HCT116 (cell line): ENCODE results near the gene MIA2. TPM values are rescaled to one million over a fixed set of nuclear protein-coding genes. Genes with fewer than 3 reads are reported as not detected.

ENCODE experiments used
- ATAC-seq: fragments of 200-7000 bp; cut with Tn5 transposase; 2 replicates; pipeline ENCODE4 v1.9.1; 2020; ENCODE audit warnings: mild to moderate bottlenecking, moderate library complexity
- BruUV-seq: library from RNA; stranded (reverse); fragments of 400-500 nt; replicated peaks from 2 replicates; lab custom pipeline; 2021; lab: Mats Ljungman, UMichigan
- CTCF ChIA-PET: fragments of 300-600 bp; sonication (Branson Sonifier 250); formaldehyde crosslinking; loops from one replicate; lab custom pipeline; 2021; ENCODE audit warnings: antibody characterized with exemption; lab: Charles Lee
- POLR2A ChIA-PET: fragments of 300-600, 350-600 bp; sonication (Branson Sonifier 250); formaldehyde crosslinking; loops from one replicate; lab custom pipeline; 2021; ENCODE audit warnings: antibody characterized with exemption; lab: Charles Lee
- RAD21 ChIA-PET, 2 experiments: fragments of 300-600 bp; sonication (Branson Sonifier 250); formaldehyde crosslinking; loops; one replicate each; lab custom pipeline; 2023; ENCODE audit warnings: low total read pairs in 2 of 2; ENCODE audit not compliant: uncharacterized antibody in 2 of 2, unreplicated experiment in 2 of 2, low non-redundant PET in 1 of 2; lab: Charles Lee
- DNase-seq: peaks from one replicate; pipeline ENCODE4 v3.0.0-alpha.2; 2010; ENCODE audit warnings: low read depth, low spot score
- H2AFZ ChIP-seq: fragments of 200-600 bp; shearing (Covaris generic), sonication (generic); 2 replicates; pipeline ENCODE4 v1.6.1; 2017; ENCODE audit warnings: low read depth, mixed run types, mixed read lengths, antibody characterized with exemption, low read length; ENCODE audit not compliant: poor library complexity, severe bottlenecking
- H3K27ac ChIP-seq: 2 replicates; pipeline ENCODE4 v1.5.1; 2012; ENCODE audit warnings: low read depth, low read length
- H3K27me3 ChIP-seq: fragments of 200-600 bp; sonication (generic); 2 replicates; pipeline ENCODE4 v1.6.1; 2016; ENCODE audit warnings: mixed run types, low read length, mixed read lengths; ENCODE audit not compliant: insufficient read depth
- H3K36me3 ChIP-seq, 2 experiments: fragments of 200-500 bp in 1 of 2; fragments of 200-600 bp in 1 of 2; sonication (Bioruptor generic) in 1 of 2; sonication (generic) in 1 of 2; 2 replicates each; pipeline versions ENCODE4 v1.5.1 to v1.6.1; 2014 to 2016; ENCODE audit warnings: low read length in 2 of 2, inconsistent platforms in 1 of 2, mixed read lengths in 1 of 2, mixed run types in 1 of 2; ENCODE audit not compliant: insufficient read depth in 2 of 2, control insufficient read depth in 1 of 2
- H3K4me1 ChIP-seq, 2 experiments: fragments of 200-600 bp in 1 of 2; sonication (generic) in 1 of 2; 2 replicates each; pipeline versions ENCODE4 v1.5.1 to v1.6.1; 2012 to 2017; ENCODE audit warnings: low read length in 2 of 2, inconsistent platforms in 1 of 2, mild to moderate bottlenecking in 1 of 2, mixed read lengths in 1 of 2, mixed run types in 1 of 2, moderate library complexity in 1 of 2; ENCODE audit not compliant: insufficient read depth in 2 of 2, control insufficient read depth in 1 of 2
- H3K4me2 ChIP-seq: fragments of 200-600 bp; sonication (generic); 2 replicates; pipeline ENCODE4 v1.6.1; 2017; ENCODE audit warnings: mixed run types, low read length, mixed read lengths
- H3K4me3 ChIP-seq, 2 experiments: fragments of 200-600 bp in 1 of 2; sonication (generic) in 1 of 2; replicated peaks in 1 of 2; 2 replicates each; pipeline ENCODE4 v1.5.1; 2011 to 2016; ENCODE audit warnings: low read length in 2 of 2, control low read depth in 1 of 2, low read depth in 1 of 2, mild to moderate bottlenecking in 1 of 2, mixed read lengths in 1 of 2, mixed run types in 1 of 2
- H3K79me2 ChIP-seq: fragments of 200-600 bp; sonication (generic); 2 replicates; pipeline ENCODE4 v1.6.1; 2017; ENCODE audit warnings: mild to moderate bottlenecking, mixed run types, low read length, moderate library complexity, mixed read lengths; ENCODE audit not compliant: insufficient read depth
- H3K9ac ChIP-seq: fragments of 200-600 bp; sonication (generic); 2 replicates; pipeline ENCODE4 v1.6.1; 2016; ENCODE audit warnings: low read length, mixed read lengths
- H3K9me2 ChIP-seq: fragments of 200-600 bp; sonication (generic), shearing (Covaris generic); 2 replicates; pipeline ENCODE4 v1.6.1; 2017; ENCODE audit warnings: mixed run types, mild to moderate bottlenecking, moderate library complexity; ENCODE audit not compliant: insufficient read depth
- H3K9me3 ChIP-seq, 2 experiments: fragments of 200-500 bp in 1 of 2; fragments of 200-600 bp in 1 of 2; sonication (Bioruptor generic) in 1 of 2; sonication (generic) in 1 of 2; 2 replicates each; pipeline ENCODE4 v1.6.1; 2014 to 2017; ENCODE audit warnings: low read length in 2 of 2, mixed read lengths in 2 of 2, inconsistent platforms in 1 of 2, low read depth in 1 of 2, mild to moderate bottlenecking in 1 of 2, mixed run types in 1 of 2, moderate library complexity in 1 of 2; ENCODE audit not compliant: control insufficient read depth in 1 of 2, insufficient read depth in 1 of 2
- H4K20me1 ChIP-seq: fragments of 200-600 bp; sonication (generic), shearing (Covaris generic); 2 replicates; pipeline ENCODE4 v1.6.1; 2017; ENCODE audit warnings: mixed run types, mild to moderate bottlenecking, moderate library complexity; ENCODE audit not compliant: insufficient read depth
- CTCF ChIP-seq, 3 experiments: fragments of 200-600 bp in 1 of 3; sonication (generic) in 1 of 3; IDR thresholded peaks in 2 of 3; conservative IDR thresholded peaks in 1 of 3; 2 replicates each; pipeline ENCODE4 v1.5.1; 2012 to 2017; ENCODE audit warnings: low read depth in 2 of 3, low read length in 2 of 3, antibody characterized with exemption in 1 of 3, borderline replicate concordance in 1 of 3, control low read depth in 1 of 3, mild to moderate bottlenecking in 1 of 3, mixed read lengths in 1 of 3, mixed run types in 1 of 3, moderate library complexity in 1 of 3; ENCODE audit not compliant: insufficient read depth in 1 of 3
- JUND ChIP-seq: IDR thresholded peaks from 2 replicates; pipeline ENCODE4 v1.6.1; 2012
- SP1 ChIP-seq: IDR thresholded peaks from 2 replicates; pipeline ENCODE4 v1.6.1; 2012; ENCODE audit warnings: low read depth
- SRF ChIP-seq: IDR thresholded peaks from 2 replicates; pipeline ENCODE4 v1.6.1; 2012; ENCODE audit warnings: low read depth
- ZBTB33 ChIP-seq: IDR thresholded peaks from 2 replicates; pipeline ENCODE4 v1.6.1; 2011; ENCODE audit warnings: mild to moderate bottlenecking, low read length, moderate library complexity; ENCODE audit not compliant: insufficient replicate concordance; ENCODE audit errors: extremely low read depth
- intact Hi-C: fragments of 100-400 bp; cut with micrococcal nuclease; formaldehyde crosslinking; loops from 2 replicates; pipeline ENCODE4 v1.10.0; 2022
- total RNA-seq: library from RNA; stranded (reverse); gene quantifications from one replicate; pipeline ENCODE4 v1.2.1, GENCODE V29; 2021; ENCODE audit not compliant: unreplicated experiment

The MIA2 gene
- total RNA-seq, 1 experiment from 2014 or later = 31.1 TPM

- no peaks in the 10 kb centered on the region for H3K36me3 ChIP-seq
- no peak overlapping the region for H3K9ac ChIP-seq
- H3K4me1 ChIP-seq = peaks cover 2 to 7% of the 10 kb centered on the region in 2 experiments; a peak in 1 of 4 replicates
- H3K4me3 ChIP-seq = no peak overlapping the region
- H2AFZ ChIP-seq = peak overlapping the region; percentile 12
- no peaks in the 10 kb centered on the region for H3K9me3 ChIP-seq
- DNase-seq (no peak), ATAC-seq (no peak)
- no peaks in the 10 kb centered on the region for H4K20me1 ChIP-seq
- ChIA-PET POLR2A (no interaction called here), CTCF (no interaction called here), RAD21 (no interaction called here)
- intact Hi-C loops = no loop called here
- H3K27me3 ChIP-seq = no peaks in the 10 kb centered on the region
- BruUV-seq = no TSS peak
- H3K79me2 ChIP-seq = no peaks in the 10 kb centered on the region
- no peak overlapping the region for H3K27ac ChIP-seq
- no peak overlapping the region; the same call in 1 of the 2 replicates for H3K4me2 ChIP-seq
- no peaks in the 10 kb centered on the region for H3K9me2 ChIP-seq
- TF ChIP-seq CTCF (IDR thresholded peaks at IDR 0.05 in 2 of 3, conservative IDR thresholded peaks at IDR 0.05 in 1 of 3; ENCODE audit: borderline replicate concordance in 1 of 3, insufficient read depth in 1 of 3, low read depth in 2 of 3, low read length in 2 of 3) (no peak), JUND (no peak), SRF (no peak), SP1 (no peak), ZBTB33 (no peak)
Measured at GRCh38 chr14:39247256-39247655, 13.5 kb downstream of the MIA2 start.
